OCI-LY7 (cell line): ENCODE results near the gene RFX8.
"Not testable (repeated sequence)": the region's sequence is repeated elsewhere in the genome, so short reads cannot be mapped to it uniquely, and the experiment has no call there.

Experiments used
- CTCF ChIP-seq: fragments of 200-600 bp; sonication (generic); conservative IDR thresholded peaks from 2 replicates; pipeline ENCODE4 v1.5.1; 2014; ENCODE audit warnings: mild to moderate bottlenecking, antibody characterized with exemption, low read length, moderate library complexity, mixed read lengths
- EZH2phosphoT487 ChIP-seq: fragments of 200-600 bp; sonication (generic); IDR thresholded peaks from 2 replicates; pipeline ENCODE4 v1.6.1; 2018; ENCODE audit warnings: low read depth, borderline replicate concordance, mild to moderate bottlenecking, mixed run types, antibody characterized with exemption, low read length, moderate library complexity, mixed read lengths

DNA sequence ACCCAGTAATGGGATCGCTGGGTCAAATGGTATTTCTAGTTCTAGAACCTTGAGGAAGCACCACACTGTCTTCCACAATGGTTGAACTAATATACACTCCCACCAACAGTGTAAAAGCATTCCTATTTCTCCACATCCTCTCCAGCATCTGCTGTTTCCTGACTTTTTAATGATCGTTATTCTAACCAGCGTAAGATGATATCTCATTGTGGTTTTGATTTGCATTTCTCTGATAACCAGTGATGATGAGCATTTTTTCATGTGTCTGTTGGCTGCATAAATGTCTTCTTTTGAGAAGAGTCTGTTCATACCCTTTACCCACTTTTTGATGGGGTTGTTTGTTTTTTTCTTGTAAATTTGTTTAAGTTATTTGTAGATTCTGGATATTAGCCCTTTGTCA lies 20.5 kb downstream of the RFX8 start:
- TF ChIP-seq CTCF, EZH2phosphoT487: not testable (repeated sequence)
